ENCODE data around the gene TAMALIN.
"Not testable (repeated sequence)": the region's sequence is repeated elsewhere in the genome, so short reads cannot be mapped to it uniquely, and the experiment has no call there.

The TAMALIN gene

DNA sequence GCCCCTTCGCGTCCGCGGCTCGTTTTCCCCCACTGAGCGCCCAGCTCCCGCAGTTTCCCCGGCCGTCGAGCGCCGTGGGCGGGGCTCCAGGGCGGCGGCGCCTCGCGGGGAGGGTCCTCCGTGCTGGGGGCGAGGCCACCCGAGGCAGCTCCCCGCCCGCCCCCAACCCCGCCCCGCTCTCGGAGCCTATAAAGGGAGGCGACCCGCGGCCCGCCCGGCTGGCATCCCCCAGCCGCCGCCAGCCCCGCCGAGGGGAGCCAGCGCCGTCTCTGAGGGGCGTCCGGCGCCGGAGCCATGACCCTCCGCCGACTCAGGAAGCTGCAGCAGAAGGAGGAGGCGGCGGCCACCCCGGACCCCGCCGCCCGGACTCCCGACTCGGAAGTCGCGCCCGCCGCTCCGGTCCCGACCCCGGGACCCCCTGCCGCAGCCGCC lies at the start of gene TAMALIN:
Gene TAMALIN, plus strand, starts transcription at position 221 of the 432 bp plus-strand sequence. Its CDS starts 74 bp downstream, at position 295.
- DNase-seq = peak; percentile 52 to 67 (median 62)

GRCh38 chr12:51958542-51958941 lies 48.2 kb upstream of the TAMALIN start:
- DNase-seq = no peak

DNA sequence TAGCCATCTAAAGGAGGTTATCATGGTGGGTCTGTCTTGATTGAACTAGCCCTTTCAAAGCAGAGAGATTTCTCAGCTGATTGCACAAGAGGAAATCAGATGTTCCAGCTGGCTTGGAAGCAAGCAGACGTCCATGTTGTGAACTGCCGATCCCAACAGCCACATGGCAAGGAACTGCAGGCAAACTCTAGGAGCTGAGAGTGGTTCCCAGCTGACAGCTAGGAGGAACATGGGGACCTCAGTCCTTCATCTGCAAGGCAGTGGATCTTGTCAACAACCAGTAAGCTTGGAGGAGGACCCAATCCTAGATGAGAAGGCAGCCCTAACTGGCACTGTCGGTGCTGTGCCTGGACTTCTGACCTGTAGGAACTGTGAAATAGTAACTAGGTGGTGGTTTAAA lies 47.5 kb upstream of the TAMALIN start:
- no peak for DNase-seq

DNA sequence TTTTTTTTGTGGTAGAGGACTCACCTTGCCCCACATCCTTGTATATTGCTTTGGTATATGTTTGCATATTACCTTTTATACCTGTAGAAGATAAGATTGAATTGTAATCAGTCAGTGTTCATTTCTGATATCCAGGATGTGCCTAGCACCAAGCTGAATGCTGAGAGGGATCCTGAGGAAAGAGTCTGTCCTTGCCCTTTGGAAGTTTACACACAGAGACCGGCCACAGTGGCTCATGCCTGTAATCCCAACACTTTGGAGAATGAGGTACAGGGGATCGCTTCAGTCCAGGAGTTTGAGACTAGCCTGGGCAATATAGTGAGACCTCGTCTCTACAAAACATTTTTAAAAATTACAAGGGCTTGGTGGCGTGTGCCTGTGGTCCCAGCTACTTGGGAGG lies 46.8 kb upstream of the TAMALIN start:
- DNase-seq = no peak

DNA sequence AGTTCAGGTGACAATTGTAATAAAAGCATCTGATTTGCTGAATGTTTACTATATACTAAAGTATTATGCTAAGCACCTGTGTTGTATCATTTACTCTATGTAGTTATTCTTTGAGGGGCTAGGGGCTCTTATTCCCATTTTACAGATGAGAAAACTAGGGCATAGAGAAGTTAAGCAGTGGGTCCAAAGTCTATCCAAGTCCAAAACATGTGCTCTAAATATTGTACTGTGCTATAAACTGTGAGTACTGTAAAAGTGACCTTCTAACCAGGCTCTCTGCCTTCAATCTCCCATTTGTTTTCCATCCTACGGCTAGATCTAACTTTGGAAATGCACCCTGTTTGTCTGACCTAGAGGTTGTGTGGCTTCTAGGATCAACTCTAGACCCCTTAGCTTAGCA lies 46.3 kb upstream of the TAMALIN start:
- no peak for DNase-seq

GRCh38 chr12:51960890-51961289 lies 45.9 kb upstream of the TAMALIN start:
- DNase-seq = no peak

GRCh38 chr12:51961834-51962233 lies 44.9 kb upstream of the TAMALIN start:
- DNase-seq = no peak

- DNase-seq = no peak
These were observed 44.0 kb upstream of the TAMALIN start for GRCh38 chr12:51962737-51963136.

DNA sequence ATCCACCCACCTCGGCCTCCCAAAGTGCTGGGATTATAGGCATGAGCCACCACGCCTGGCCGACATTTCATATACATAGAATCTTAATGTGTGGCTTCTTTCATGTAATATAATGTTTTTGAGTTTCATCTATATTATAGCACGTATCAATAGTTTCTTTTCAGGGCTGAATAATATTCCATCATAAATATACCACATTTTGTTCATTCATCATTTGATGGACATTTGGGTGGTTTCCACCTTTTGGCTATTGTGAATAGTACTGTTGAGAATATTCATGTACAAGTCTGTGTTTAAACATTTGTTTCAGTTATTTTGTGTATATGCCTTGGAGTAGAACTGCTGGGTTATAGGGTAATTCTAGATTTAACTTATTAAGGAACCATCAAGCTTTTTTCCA lies 43.3 kb upstream of the TAMALIN start:
- no peak for DNase-seq

DNA sequence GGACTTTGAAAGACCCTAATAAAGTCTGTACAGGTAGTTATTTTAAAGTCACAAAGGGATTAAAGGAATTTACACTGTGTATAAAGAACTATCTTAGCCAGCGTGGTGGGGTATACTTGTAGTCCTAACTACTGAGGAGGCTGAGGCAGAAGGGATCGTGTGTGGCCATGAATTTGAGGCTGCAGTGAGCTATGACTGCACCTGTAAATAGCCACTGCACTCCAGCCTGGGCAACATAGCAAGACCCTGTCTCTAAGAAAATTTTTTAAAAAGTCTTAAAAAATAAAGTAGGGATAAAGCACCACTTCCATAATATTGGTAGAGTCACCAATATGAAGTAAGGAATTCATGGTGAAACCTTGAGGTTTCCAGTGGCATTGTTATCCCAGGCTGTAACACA lies 37.1 kb upstream of the TAMALIN start:
- DNase-seq = no peak

- peak in 1 of 4 experiments; percentile 14 for DNase-seq
These were observed 35.7 kb upstream of the TAMALIN start for GRCh38 chr12:51970904-51971646.

DNA sequence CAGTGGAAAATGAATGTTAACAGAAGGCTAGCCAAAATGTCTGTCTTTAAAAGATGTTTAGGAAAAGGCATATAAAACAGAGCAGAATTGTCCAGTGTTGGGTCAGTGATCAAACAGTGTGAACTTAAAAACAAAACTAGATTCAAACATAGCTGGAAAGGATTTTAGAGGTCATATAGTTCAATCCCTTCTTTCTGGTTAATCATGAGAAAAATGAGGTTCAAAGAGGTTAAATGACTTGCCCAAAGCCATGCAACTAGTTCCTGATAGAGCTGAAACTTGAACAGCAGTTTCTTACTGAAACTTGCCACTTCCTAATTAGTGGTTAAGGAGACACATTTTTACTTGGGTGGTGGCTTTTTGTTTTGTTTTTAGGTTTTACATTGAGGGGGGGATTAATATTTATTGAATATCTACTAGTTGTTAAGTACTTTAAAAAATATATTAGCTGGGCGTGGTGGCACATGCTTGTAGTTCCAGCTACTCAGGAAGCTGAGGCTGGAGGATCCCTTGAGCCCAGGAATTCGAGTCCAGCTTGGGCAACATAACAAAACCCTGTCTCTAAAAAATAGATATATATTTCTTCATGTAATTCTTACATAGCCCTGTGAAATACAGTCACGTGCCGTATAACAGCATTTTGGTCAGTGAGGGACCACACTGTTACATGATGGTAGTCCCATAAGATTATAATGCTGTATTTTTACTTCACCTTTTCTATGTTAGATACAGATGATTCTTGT lies 34.9 kb upstream of the TAMALIN start:
- DNase-seq = no peak

GRCh38 chr12:51972422-51972812 lies 34.3 kb upstream of the TAMALIN start:
- DNase-seq = no peak

GRCh38 chr12:51972849-51973273 lies 33.9 kb upstream of the TAMALIN start:
- DNase-seq = no peak

DNA sequence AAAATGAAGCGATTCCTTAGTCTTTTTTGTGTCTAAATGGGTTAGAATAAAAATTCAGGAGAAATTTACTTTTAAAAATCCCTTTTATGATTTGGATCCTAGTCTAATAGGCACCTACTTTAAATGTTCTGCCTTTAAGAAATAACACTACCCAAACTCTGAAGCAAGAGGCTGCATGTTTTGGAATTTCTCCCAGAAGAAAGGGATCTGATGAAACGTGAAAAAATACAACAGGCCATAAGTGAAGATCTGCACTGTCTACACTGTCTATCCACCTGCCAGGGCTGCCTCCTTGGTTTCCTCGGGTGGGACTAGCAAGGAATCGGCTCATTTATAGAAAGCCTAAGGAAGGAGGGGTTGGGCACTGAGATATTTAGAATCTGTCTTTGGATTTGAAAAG lies 33.2 kb upstream of the TAMALIN start:
- no peak for DNase-seq

- DNase-seq = no peak
These were observed 32.1 kb upstream of the TAMALIN start for GRCh38 chr12:51974646-51975045.

DNA sequence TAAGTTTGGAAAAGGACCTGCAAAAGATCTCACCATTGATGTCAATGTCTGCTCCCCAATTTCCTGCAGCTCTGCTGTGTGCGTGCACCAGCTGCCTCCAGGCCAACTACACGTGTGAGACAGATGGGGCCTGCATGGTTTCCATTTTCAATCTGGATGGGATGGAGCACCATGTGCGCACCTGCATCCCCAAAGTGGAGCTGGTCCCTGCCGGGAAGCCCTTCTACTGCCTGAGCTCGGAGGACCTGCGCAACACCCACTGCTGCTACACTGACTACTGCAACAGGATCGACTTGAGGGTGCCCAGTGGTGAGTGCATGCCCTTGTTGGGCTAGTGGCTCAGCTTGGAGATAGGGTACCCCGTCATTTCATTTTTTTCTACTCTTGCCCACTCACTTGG lies 31.6 kb upstream of the TAMALIN start:
- no peak for DNase-seq

GRCh38 chr12:51976376-51977160 lies 30.2 kb upstream of the TAMALIN start:
- DNase-seq = no peak

GRCh38 chr12:51977320-51977753 lies 29.4 kb upstream of the TAMALIN start:
- DNase-seq = no peak

DNA sequence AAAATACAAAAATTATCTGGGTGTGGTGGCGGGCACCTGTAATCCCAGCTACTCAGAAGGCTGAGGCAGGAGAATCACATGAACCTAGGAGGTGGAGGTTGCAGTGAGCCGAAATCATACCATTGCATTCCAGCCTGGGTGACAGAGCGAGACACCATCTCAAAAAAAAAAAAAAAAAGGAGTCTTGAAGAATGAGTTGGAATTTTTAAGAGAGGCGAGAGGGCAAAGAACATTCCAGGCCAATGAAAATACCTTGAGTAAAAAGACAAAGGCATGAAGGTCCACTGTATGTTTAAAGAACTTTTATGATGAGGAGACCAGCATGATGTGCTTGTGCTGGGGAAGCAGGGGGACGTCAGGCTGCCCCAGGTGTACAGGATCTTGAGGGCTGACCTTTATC lies 27.4 kb upstream of the TAMALIN start:
- not testable (repeated sequence) for DNase-seq

GRCh38 chr12:51980051-51980808 lies 26.5 kb upstream of the TAMALIN start:
- DNase-seq = peak; percentile 18 to 29 (median 24)

- no peak for DNase-seq
These were observed 26.0 kb upstream of the TAMALIN start for GRCh38 chr12:51980809-51981127.

DNA sequence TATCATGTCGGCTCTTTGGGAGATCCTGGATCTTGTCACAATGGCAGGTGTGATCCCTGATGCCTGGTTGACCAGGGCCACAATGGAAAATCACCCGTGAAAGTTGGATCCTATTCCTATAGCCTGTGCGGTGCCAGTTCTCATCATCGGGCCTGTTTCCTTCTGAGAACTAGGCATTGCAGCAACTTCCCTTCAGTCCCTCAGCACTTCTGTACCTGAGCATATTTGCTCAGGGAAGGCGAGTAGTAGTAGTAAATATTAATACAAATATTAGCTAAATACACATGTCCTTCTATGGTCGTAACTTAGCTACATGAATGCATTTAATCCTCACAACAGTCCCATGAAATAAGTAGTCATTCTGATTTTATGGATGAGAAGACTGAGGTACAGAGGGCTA lies 22.1 kb upstream of the TAMALIN start:
- no peak for DNase-seq

All from activated CD4-positive, CD25-positive, alpha-beta regulatory T cell (primary cell).